Stimulated activated CD8-positive, alpha-beta memory T cell treated with anti-CD3 and anti-CD28 coated beads, Interleukin-4, amount 100 ng/mL, for 48 hours (primary cell): ENCODE measurements around the gene PRRG1.
"Not testable (repeated sequence)": the region's sequence is repeated elsewhere in the genome, so short reads cannot be mapped to it uniquely, and the experiment has no call there.

Source experiments
- DNase-seq: peaks from one replicate; pipeline ENCODE4 v3.0.0-alpha.2; 2020

The PRRG1 gene

DNA sequence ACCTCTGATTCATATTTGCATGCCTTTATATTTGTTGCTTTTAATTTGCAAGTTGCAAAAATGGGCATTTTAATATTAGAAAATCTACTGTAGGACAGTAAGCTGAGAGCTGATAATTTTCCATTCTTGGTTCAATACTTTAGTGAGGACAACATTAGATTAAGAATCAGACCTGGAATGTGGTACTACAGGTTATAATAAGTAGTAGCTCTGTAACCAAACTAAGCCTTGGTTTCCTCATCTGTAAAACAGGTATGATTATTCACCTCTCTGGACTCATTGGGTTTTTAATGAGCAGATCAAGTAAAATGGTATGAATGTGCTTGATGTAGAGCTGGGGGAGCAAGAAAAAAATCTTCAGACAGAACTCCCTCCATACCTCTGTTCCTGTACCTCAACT, 31.1 kb downstream of the PRRG1 start:
- DNase-seq, result no peak

DNA sequence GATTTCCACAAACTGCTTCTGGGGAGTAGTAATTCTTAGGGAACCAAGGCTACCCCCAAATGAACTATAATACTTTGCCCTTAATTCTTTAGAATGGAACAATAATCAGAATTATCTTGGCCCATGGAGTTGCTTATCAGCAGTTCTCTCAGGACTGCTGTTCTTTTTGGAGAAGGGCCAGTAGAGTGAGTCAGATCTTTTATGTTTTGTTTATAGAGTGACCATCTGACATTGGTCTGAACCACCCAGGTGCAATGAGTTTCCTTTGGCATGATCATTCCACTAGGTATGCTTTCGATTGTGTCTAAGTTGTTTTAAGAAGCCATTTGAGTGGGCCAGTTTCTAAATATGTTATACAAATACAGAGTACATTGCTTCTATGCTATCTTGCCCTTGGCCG, 31.8 kb downstream of the PRRG1 start:
- no peak for DNase-seq

DNA sequence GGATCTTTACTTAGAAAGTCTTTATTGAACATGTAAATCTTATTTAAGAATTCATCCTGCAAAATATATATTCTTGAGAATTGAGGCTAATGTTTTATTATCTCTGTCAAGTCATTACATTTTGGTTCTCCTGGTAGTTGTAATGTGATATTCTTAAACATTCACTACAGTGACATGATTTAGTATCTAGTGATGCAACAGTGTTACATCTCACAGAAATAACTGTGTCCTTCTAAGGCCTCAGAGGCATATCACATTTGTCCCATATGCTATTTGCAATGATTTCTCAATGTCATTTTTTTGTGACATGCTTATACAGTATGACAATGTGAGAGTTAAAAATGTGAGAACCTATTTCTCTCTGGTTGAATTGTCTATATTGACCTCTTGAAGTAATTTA, 34.1 kb downstream of the PRRG1 start:
- no peak for DNase-seq

DNA sequence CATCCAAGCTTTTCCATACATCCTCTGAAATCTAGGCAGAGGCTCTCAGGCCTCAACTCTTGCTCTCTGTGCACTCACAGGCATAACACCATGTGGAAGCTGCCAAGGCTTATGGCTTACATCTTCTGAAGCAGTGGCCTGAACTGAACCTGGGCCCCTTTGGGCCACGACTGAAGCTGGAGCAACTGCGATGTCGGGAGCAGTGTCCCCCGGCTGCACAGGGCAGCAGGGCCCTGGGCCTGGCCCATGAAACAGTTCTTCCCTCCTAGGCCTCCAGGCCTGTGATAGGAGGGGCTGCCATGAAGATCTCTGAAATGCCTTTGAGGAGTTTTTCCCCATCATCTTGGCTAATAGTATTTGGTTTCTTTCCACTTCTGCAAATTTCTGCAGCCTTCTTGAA, 39.2 kb downstream of the PRRG1 start:
- DNase-seq, result no peak

- no peak for DNase-seq
Observed at GRCh38 chrX:37405956-37406355, 56.8 kb downstream of the PRRG1 start.

DNA sequence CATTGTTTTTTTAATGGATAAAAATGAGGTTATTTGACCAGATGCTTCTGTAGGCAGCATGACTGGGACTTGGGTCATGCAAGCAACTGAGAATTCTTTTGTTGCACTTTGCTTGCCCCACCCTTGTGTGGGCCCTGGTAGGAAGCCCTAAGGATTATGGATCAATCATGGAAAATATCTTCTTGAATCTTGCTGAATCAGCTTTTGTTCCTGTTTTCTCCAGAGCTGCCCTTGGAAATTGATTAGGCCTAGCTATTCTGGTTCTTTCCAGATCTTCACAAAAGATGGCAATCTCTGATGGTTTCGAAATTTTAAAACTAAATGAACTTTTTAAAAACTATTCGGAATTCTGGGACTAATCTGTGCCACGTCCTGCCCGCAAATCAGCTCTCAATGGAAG, 58.6 kb downstream of the PRRG1 start:
- no peak for DNase-seq

DNA sequence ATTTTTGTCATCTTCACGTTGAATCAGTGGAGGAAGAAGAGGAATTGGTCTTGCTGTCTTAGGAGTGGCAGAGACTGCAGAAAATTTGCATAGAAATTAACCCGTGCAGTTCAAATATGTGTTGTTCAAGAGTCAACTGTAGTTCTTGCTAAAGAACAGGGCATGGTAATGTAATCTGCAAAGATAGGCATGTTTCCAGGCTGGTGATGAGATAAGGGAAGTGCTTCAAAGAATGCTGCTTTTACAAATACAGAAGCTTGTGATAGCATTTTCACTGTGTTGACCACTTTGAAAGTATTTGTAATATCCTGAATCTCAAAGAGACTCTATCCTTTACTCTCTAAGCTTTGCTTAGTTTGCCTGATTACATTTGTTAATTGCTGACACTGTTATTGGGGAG, 60.1 kb downstream of the PRRG1 start:
- DNase-seq, result no peak

DNA sequence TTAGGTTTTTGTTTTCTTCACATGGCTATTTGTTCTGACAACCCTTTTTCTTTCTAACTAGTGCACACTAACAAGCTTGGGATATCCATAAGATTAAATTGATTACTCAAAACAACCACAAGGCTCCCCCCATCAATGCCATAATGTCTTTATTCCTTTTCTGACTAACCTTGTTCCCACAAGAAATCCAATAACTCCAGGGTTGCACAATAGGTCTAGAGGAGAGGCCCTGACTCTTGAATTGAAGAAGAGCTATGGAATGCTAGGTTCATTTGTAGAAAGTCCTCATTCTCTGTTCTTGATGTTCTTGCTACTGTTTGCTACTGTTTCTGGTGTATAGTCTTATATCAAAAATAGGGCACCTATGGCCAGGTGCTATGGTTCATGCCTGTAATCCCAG, 71.0 kb downstream of the PRRG1 start:
- DNase-seq, result no peak

DNA sequence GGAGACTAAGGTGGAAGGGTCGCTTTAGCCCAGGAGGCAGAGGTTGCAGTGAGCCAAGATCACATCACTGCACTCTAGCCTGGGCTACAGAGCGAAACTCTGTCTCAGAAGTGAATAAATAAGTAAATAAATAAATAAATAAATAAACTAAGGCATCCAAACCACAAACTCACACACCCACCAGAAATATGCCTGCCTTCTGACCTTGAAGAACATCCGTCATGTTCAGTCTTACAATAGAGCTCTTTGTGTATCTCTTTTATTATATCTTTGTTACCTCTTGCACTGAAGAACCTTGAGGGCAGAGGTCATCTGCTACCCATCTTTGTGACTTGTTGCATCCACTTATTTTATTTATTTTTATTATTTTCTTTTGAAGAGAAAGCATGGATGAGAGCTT, 71.6 kb downstream of the PRRG1 start:
- DNase-seq, result no peak

GRCh38 chrX:37424000-37424429, 74.9 kb downstream of the PRRG1 start:
- DNase-seq, result no peak

GRCh38 chrX:37425370-37425769, 76.2 kb downstream of the PRRG1 start:
- no peak for DNase-seq

- DNase-seq, result not testable (repeated sequence)
Observed at GRCh38 chrX:37428962-37429361, 79.8 kb downstream of the PRRG1 start.

DNA sequence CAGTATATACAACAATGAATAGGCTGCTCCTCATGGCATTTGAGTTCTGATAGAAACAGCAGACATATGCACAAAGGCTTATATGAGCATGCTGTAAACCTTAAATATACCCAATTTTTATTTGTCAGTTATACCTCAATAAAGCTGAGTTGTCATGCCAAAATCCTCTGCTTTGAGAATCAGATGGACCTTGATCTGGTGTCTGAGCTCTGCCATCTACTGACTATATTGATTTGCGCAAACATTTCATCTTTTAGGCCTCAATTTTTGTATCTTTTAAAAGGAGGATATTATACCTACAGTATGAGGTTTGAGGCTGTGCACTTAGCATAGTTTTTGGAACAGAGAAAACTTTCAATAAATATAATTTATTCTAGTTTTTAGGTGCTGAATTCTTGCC, 85.2 kb downstream of the PRRG1 start:
- DNase-seq, result no peak

DNA sequence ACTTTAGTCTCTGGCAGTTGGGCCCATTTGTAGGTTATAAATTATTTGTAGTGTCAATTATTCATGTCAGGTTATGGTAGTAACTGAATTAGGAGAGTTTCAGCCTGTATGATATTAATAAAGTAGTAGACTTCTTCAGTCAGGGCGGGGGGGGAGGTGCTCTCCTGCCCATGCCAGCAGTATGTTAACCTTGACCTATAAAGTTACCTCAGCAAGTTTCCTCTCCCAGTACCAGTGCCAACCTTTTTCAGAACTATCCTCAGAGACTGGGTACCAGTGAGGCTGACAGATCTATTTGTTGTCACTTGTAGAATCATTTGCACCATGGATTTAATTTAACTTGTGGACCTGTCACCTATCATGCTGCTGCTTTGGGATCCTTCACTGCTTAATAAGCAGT, 88.0 kb downstream of the PRRG1 start:
- DNase-seq, result no peak

DNA sequence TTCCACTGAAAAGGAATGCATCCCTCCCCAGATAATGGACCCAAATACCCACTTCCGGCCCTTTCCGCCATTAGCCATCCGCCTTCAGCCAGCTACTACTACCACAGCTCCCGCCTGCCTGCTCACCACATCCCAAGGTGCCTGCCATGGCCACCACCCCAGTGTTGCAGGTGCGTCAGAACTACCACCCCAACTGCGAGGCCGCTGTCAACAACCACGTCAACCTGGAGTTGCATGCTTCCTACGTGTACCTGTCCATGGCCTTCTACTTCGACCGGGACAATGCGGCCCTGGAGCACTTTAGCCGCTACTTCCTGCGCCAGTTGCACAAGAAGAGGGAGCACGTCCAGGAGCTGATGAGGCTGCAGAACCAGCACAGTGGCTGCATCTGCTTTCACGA, 92.2 kb downstream of the PRRG1 start:
- DNase-seq, result no peak

DNA sequence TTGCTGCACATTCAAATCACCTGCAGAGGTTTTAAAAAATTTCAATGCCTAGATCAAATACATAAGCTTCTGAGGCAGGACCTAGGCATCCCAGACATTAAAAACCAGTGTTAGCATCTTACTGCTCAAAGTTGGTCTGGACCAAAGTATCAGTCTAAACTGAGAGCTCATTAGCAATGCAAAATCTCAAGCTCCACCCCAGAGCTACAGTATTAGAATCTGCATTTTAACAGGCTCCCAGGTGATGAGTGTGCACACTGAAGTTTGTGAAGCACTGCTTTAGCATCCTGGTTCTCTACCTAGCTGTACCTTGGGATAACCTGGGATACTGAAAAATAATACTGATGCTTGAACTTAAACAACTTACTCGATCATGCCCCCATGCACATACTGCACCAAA, 96.0 kb downstream of the PRRG1 start:
- DNase-seq, result no peak

DNA sequence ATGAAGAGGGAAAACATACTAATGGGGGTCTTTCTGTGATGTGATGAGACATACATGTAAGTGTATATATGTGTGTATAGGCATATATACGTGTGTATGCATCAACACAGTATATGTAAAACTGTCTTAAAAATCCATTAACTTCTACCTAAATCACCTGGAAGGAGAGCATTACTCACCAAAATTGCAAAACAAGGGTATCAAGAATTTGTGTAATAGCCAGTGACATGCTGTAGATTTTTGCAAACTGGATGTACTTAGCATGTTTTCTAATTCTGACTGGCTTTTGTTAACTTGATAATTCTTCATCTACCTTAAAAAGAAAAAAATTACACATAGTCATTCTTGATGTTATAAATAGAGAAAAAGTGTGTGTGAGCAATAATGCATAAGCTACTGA, 104.7 kb downstream of the PRRG1 start:
- no peak for DNase-seq

DNA sequence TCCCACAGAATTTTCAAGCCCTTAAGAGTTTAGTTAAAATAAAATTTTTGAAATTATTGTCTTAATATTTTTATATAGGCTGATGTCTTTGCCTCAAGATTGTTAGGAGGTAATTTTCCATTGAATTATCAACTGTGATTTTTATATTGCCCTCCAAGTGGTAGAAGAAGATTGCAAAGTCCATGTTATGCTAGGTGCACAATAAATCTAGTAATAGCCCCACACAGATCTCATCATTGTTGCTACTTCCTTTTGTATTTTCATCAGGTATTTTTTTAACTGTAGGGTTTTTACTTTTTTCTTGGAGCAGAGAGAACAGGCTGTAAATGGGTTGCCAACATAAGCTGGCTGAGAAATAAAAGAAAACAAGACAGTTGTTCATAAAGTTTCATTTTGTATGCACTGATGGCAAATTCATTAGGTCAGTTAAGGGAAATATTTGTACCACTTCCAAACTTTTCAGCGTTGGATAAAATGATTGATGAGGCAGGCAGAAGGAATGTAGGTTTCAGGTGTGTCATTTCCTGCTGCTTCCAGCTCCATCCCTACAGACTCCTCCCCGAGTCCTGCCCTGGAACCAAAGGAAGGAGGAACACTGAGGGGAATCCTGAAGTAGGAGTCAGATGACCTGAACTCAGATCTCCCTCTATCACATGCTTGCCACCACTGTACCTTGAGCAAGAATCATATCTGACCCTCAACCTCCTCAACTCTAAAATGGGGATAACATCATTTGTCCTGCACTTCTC, 105.5 kb downstream of the PRRG1 start:
- no peak for DNase-seq

DNA sequence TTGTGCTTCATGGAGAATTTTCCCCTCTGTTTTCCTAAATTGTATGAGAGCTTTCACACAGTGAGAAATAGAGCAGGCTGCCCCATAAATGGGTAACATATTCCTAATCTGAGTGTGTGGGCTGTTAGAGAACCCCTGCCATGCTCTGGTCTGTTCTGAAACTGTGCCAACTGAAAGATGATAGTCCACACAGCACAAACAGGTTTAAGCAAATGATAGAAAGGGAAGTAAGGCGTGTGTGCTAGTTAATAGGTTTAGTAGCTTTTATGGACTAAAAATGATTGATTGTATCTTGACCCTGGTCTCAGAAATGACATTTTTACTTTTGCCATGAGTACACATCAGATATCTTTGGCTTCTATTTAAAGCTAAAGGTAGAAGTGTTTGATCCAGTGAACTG, 106.2 kb downstream of the PRRG1 start:
- DNase-seq, result no peak

GRCh38 chrX:37460285-37460684, 111.1 kb downstream of the PRRG1 start:
- DNase-seq, result not testable (repeated sequence)

GRCh38 chrX:37462346-37462745, 113.2 kb downstream of the PRRG1 start:
- DNase-seq, result no peak

DNA sequence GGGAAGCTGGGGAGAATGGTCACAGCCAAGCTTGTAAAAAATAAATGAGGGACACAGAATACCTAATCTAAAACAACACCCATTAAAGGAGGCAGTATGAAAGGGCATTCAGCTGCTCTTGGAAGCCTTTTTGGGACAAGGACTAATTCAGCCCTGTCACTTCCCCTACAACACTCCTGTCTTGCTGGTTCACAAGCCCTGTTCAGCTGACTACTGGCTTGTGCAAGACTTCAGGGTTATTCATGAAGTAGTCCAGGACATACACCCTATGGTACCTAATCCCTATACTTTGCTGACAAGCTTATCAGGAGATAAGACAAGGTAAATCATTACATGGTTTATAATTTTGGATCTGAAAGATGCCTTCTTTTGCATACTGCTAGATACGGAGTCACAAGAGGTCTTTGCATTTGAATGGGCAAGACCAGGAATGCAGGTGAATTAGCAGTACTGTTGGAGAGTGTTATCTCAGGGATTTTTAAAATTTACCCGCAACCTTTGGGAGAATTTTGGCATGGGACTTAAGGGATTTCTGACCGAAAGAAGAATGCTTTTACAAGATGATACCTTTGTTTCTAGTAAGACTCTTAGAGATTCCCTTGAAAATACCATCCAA, 119.1 kb downstream of the PRRG1 start:
- DNase-seq, result no peak

DNA sequence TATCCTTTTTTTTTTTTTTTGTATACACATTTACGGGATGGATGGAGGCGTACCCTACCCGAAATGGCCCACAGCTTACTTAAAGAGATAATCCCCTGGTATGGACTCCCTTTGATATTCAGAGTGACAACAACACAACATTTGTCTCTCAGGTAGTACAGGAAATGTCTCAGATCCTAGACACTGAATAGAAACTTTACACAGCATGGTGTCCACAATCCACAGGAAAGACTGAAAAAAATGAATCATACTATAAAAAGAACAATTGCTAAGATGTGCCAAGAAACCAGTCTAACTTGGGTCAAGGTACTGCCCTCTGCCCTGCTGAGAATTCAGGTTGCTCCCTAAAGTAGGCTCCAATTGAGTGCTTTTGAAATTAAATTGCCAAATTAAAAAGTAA, 121.5 kb downstream of the PRRG1 start:
- no peak for DNase-seq

GRCh38 chrX:37472836-37473235, 123.7 kb downstream of the PRRG1 start:
- DNase-seq, result no peak

- no peak for DNase-seq
Observed at GRCh38 chrX:37474478-37474877, 125.3 kb downstream of the PRRG1 start.
